Activated T-helper 2 cell treated with anti-CD3 and anti-CD28 coated beads, Interferon-gamma antibody, Interleukin-2, Interleukin-4, amounts not matched to agents 10 μg/mL and 5 μg/mL and 100 μg/mL, durations not matched to agents 14 hours and 24 hours and 36 hours (primary cell): ENCODE measurements around the gene APOBEC2. TPM values are rescaled to one million over a fixed set of nuclear protein-coding genes. Genes with fewer than 3 reads are reported as not detected.
A peak's percentile ranks its signal among the peaks of the same experiment; 100 is the strongest.

Experiments used
- DNase-seq: peaks from one replicate; pipeline ENCODE4 v3.0.0; 2021; ENCODE audit warnings: low spot score
- H3K27ac Mint-ChIP-seq: one replicate; pipeline ENCODE4 v1.8.0; 2021; ENCODE audit warnings: mixed read lengths
- H3K27me3 Mint-ChIP-seq: one replicate; pipeline ENCODE4 v1.8.0; 2021; ENCODE audit warnings: low read depth, mixed read lengths
- H3K36me3 Mint-ChIP-seq: one replicate; pipeline ENCODE4 v1.8.0; 2021; ENCODE audit warnings: low read depth, mixed read lengths
- H3K4me1 Mint-ChIP-seq: one replicate; pipeline ENCODE4 v1.8.0; 2021; ENCODE audit warnings: low read depth, mixed read lengths
- H3K4me3 Mint-ChIP-seq: one replicate; pipeline ENCODE4 v1.8.0; 2021; ENCODE audit warnings: low read depth, mild to moderate bottlenecking, moderate library complexity, mixed read lengths
- H3K9me3 Mint-ChIP-seq: one replicate; pipeline ENCODE4 v1.8.0; 2021; ENCODE audit warnings: mixed read lengths
- intact Hi-C: fragments of 100-400 bp; cut with micrococcal nuclease; formaldehyde crosslinking; loops from one replicate; pipeline ENCODE4 v1.15.1; 2023
- total RNA-seq: library from RNA; stranded (reverse); gene quantifications from 2 replicates; pipeline ENCODE4 v1.2.3, GENCODE V29; 2022

APOBEC2 gene
- total RNA-seq, 1 donor from 2014 or later = not detected

DNA sequence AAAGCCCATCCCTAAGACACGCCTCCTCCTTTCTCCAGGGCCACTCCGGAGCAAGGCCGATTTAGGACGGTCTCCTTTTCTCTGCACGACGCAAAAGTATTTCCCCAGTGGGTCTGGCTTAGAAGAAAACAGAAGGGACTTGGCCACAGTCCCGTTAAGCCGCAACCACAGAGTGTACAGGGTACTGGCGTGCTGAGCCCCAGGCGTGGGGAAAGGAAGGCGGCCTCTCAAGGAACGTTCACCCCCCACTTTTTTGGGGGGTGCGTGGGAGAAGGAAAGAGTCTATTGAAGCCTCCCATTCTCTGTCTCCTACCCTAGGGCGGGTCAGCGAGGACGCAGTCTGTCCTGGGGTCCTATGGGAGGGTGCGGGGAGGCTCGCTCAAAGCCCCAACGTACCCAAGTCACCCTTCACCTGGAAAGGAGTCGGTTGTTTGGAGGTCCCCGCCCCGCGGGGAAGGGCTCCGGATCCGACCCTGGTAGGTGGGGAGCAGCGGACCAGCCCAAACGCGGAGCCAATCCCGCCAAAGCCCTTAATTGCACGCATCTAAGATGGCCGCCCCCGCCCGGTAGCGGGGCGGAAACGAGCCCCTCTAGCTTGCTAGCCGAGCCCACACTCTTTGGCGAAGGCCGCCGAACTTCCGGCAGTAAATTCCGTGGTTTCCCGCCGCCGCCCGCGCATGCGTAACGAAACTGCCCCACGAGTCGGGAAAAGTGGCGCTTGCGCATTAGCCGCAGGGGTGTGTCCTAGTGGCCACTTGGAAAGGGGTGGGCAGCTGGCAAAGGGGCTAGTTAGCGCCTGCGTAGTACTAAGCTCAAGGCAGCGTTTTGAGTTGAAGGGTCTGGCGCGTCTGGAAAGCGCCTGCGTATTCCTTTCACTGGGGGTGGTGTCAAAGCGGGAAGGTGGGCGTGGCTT lies 19.2 kb downstream of the APOBEC2 start, which contains the start of gene OARD1:
TSS of gene OARD1 (minus strand) at position 434 of the 913 bp plus-strand sequence. CDS start 722 bp downstream, outside the sequence.
- peaks cover 59% of the 10 kb centered on the region for H3K4me1 Mint-ChIP-seq
- H3K36me3 Mint-ChIP-seq = peaks cover 58% of the 10 kb centered on the region
- H3K27me3 Mint-ChIP-seq = no peaks in the 10 kb centered on the region
- intact Hi-C loops = loop anchor here (1.0 to 10.0 kb wide), 7 partner anchors 44 to 1957 kb away; partner anchors contain the start of genes BYSL, MED20, SAYSD1 and TFEB
- H3K9me3 Mint-ChIP-seq = no peaks in the 10 kb centered on the region
- H3K4me3 Mint-ChIP-seq = peak within 1 kb of the TSS; percentile 96
- peak within 1 kb of the TSS; percentile 99 for H3K27ac Mint-ChIP-seq
- DNase-seq = peak; percentile 100

DNA sequence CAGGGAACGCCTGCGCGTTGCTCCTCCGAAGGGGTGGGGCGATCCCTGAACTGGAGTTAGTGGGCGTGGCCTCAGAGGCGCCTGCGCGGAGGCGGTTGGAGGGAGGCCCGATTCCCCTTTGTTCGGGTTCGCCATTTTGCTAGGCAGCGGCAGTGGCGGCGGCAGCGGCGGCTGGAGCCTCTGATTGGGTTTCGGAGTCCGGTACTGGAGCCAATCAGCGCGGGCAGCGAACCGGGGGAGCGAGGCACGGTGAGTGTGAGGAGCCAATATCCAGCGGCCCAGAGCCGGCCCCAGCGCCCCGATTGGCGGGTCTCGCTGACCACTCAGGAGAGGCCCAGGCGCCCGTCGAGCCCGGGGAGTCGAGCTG lies 19.8 kb downstream of the APOBEC2 start, which contains the start of gene NFYA:
TSS of gene NFYA (plus strand) at position 139 of the 367 bp plus-strand sequence. CDS start 6,116 bp downstream, outside the sequence.
- no peaks in the 10 kb centered on the region for H3K27me3 Mint-ChIP-seq
- no peak for DNase-seq
- H3K4me1 Mint-ChIP-seq = peaks cover 56% of the 10 kb centered on the region
- peaks cover 53% of the 10 kb centered on the region for H3K36me3 Mint-ChIP-seq
- H3K4me3 Mint-ChIP-seq = peak within 1 kb of the TSS; percentile 98
- intact Hi-C loops = loop anchor here (1.0 to 10.0 kb wide), 7 partner anchors 45 to 1958 kb away; partner anchors contain the start of genes BYSL, MED20, SAYSD1 and TFEB
- H3K9me3 Mint-ChIP-seq = no peaks in the 10 kb centered on the region
- peak within 1 kb of the TSS; percentile 99 for H3K27ac Mint-ChIP-seq

DNA sequence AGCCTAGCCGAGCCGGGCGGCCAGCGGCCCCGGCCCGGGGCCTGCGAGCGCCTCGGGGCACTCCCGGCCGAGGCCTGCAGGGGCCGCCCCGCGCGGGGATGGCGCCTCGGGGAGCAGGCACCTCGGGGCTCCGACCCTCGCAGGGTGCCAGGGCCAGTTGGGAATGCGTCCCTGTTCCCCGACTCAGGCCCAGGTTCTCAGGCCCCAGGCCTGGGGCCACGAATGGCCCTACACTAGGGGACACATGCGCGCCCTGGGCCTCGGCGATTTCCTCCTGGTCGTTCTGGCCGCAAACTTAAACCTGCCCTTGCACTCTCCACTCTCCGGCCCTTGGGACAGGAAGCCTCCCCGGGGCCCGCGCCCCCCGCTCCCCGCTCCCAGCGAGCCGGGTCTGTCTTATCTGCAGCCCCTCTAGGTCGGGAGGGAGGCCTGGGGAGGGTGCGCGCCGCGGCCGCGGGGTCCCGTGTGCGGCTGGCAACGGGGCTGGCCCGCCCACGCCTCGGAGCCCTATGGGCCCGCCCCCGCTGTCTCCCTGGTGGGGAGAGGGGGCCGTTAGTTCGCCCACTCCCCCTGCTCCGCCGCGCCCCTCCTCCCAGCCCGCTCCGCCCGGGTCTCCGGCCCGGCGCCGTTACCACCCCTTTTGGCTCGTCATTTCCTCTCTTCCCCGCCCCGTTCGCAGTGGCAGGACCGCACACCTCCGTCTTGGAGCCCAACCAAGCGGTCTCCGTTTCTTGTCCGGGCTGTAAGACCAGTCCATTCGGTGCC lies 20.4 kb downstream of the APOBEC2 start:
- H3K4me3 Mint-ChIP-seq = peak overlapping the region; percentile 98

DNA sequence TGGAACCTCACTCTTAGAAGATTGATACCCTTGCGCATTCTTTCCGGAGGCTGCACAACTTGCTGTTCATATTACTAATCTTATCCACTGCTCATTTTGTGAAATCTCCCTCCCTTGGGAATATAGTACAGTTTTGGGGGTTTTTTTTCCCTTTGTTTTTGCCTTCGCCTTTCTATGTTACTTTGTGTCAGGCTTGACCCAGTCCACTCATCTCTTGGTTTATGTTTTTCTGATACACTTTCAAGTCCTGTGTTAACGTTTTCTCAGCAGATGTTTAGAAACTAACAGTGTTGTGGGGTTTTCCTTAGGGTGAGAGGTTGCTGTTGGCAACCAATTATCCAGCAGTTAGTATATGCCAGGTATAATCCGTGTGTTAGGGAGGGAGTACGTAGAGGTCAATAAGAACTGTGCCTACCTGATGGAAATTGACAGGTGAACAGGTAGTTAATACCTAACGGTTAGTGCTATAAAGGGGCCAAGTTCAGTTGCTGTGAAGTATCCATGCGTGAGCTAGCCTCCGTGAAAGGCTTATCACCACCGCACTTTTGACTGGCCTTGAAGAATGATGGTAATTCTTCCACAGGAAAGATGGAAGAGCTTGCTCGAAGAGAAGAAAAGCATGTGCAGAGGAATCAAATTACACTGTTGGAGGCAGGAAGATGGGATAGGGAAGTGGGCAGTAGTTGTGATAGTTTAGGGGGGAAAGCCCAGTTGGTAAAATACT lies 21.1 kb downstream of the APOBEC2 start:
- Mint-ChIP-seq H3K4me1 (peaks cover 58% of the 10 kb centered on the region), H3K36me3 (peaks cover 53% of the 10 kb centered on the region), H3K4me3 (peak overlapping the region; percentile 98), H3K27ac (peak overlapping the region; percentile 98), H3K27me3 (no peaks in the 10 kb centered on the region), H3K9me3 (no peaks in the 10 kb centered on the region)
- intact Hi-C loops = loop anchor here (2.0 to 10.0 kb wide), 6 partner anchors 73 to 1959 kb away; partner anchors contain the start of genes BYSL, MED20, SAYSD1 and TFEB
- no peak for DNase-seq

More for the DNA sequence above, 20.4 kb downstream of the APOBEC2 start:
- peak overlapping the region; percentile 98 for H3K27ac Mint-ChIP-seq
- H3K4me1 Mint-ChIP-seq = peaks cover 54% of the 10 kb centered on the region
- peaks cover 50% of the 10 kb centered on the region for H3K36me3 Mint-ChIP-seq
- peak; percentile 82 for DNase-seq
- H3K9me3 Mint-ChIP-seq = no peaks in the 10 kb centered on the region
- no peaks in the 10 kb centered on the region for H3K27me3 Mint-ChIP-seq
- intact Hi-C loops = loop anchor here (2.0 to 10.0 kb wide), 6 partner anchors 73 to 1959 kb away; partner anchors contain the start of genes BYSL, MED20, SAYSD1 and TFEB

DNA sequence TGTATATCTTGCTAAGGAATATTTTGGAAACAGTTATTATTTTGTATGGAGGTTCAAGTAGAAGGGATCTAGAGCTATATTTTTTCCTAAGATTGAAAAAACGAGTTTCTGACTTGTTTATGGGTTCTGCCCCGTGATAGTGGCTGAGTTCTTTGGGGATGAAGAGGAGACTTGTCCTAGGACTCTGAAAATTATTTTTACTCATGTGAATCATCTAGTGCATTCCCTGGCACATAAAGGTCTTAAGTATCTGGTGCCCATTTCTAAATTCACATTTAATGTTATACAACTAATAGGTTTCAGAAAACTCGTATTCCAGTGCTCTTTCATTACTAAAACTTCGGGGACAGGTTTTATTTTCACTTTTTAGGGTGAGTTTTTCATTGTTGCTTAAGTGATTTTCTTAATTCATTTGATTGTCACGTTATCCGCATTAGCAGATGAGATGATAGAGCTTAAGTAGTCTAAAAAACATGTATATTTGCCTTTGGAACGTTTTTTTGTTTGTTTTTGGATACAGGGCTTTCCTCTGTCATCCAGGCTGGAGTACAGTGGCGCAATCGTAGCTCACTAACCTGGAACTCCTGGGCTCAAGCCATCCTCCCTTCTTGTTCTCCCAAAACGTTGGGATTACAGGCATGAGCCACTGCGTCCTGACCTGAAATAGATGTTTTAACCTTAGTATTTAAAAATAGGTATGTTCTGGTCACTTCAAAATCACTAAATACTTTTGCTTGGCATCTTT lies 21.9 kb downstream of the APOBEC2 start:
- no peak for DNase-seq
- H3K4me3 Mint-ChIP-seq = peak overlapping the region; percentile 98
- peaks cover 56% of the 10 kb centered on the region for H3K4me1 Mint-ChIP-seq
- no peaks in the 10 kb centered on the region for H3K9me3 Mint-ChIP-seq
- intact Hi-C loops = loop anchor here (5.0 to 10.0 kb wide), 4 partner anchors 107 to 1960 kb away; partner anchors contain the start of genes BYSL, MED20, SAYSD1 and TFEB
- H3K36me3 Mint-ChIP-seq = peaks cover 54% of the 10 kb centered on the region
- H3K27me3 Mint-ChIP-seq = no peaks in the 10 kb centered on the region
- H3K27ac Mint-ChIP-seq = peak overlapping the region; percentile 98

DNA sequence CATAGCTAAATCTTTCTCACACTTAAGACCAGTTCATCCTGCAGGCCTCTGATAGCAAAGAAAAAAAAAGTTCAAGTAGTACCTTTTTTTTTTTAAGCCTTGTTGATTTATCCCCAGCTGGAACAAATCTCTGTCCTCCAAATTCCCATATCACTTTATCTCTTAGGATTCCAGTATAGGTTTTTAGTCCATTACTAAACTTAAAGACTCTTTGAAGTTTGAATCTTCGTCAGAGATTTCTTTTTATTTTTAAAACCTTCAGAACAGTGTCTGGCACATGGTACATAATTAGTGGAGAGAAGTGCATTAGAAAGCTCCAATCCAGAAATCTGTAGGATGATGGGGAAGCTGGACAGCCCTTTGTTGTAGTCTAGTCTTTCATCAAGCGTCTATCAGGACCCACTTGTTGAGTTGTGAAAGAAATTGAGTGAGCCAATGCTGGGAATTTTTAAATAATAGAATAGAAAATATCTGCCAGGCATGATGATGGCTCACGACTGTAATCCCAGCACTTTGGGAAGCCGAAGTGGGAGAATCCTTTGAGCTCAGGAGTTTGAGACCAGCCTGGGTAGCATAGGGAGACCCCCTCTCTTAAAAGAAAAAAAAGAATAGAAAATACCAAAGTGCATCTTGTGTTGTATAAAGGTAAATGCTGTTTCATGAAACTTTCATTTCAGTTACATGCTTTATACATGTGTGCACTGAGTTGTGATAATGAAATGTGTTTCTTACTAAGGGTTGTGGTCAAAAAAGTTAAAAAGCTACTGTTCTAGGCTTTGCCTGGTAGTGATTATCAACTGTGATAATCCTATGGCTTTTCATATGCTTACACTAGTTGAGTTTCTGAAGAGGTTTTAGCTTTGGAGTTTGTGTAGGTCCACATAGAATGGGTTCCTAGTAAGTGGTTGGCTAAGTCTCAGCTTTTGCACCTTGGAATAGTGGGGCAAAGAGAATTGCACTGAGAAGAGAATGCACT lies 22.9 kb downstream of the APOBEC2 start:
- H3K36me3 Mint-ChIP-seq = peaks cover 56% of the 10 kb centered on the region
- H3K4me1 Mint-ChIP-seq = peaks cover 60% of the 10 kb centered on the region
- intact Hi-C loops = loop anchor here (10.0 kb wide), 2 partner anchors 659 to 1961 kb away; partner anchors contain the start of genes SAYSD1 and TFEB

DNA sequence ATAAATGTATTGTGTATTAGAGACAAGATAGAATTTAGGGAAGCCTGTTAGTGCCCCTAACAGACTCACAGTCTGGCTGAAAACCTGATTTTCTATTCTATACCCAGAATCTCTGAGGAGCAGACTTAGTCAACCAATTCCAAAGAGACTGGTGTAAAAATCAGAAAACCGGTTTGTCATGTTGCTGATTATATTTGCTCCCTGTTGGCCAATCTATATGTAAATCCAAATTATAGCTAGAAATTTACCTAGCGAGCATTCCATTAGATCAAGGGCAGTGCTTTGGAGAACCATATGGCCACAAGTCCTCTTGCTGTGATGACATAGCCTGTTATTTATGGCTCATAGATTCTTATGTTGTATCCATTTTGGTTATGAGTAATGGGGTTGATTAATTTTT lies 24.5 kb downstream of the APOBEC2 start:
- peaks cover 62% of the 10 kb centered on the region for H3K4me1 Mint-ChIP-seq

More for the DNA sequence above, 22.9 kb downstream of the APOBEC2 start:
- no peaks in the 10 kb centered on the region for H3K9me3 Mint-ChIP-seq
- no peak for DNase-seq
- no peaks in the 10 kb centered on the region for H3K27me3 Mint-ChIP-seq
- peak overlapping the region; percentile 98 for H3K4me3 Mint-ChIP-seq
- H3K27ac Mint-ChIP-seq = peak overlapping the region; percentile 41

DNA sequence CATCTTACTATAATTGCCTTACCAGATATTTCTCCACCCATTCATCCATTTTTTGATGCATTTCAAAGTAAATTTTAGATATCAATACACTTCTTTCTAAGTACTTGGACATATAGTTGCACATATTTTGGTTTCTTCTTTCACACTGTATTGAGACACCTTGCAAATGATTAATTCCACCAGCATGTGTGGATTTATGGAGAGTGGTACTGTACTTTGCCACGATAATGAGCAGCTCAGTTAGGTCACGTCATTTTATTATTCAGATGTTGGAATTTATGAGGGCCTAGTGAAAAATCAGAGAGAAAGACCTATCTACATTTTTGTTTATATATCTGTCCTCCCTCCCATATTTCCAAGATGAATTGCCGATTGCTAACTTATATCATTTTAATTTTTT lies 25.1 kb downstream of the APOBEC2 start:
- Mint-ChIP-seq H3K9me3 (no peaks in the 10 kb centered on the region), H3K27me3 (no peaks in the 10 kb centered on the region), H3K27ac (no peak overlapping the region), H3K4me1 (peaks cover 66% of the 10 kb centered on the region), H3K4me3 (no peak overlapping the region), H3K36me3 (peaks cover 70% of the 10 kb centered on the region)
- intact Hi-C loops = loop anchor here (10.0 kb wide), 2 partner anchors 657 to 1963 kb away; partner anchors contain the start of genes SAYSD1 and TFEB
- no peak for DNase-seq

More for the DNA sequence above, 24.5 kb downstream of the APOBEC2 start:
- no peaks in the 10 kb centered on the region for H3K9me3 Mint-ChIP-seq
- H3K27ac Mint-ChIP-seq = no peak overlapping the region
- H3K4me3 Mint-ChIP-seq = no peak overlapping the region
- peaks cover 64% of the 10 kb centered on the region for H3K36me3 Mint-ChIP-seq
- H3K27me3 Mint-ChIP-seq = no peaks in the 10 kb centered on the region
- intact Hi-C loops = loop anchor here (10.0 kb wide), 2 partner anchors 657 to 1963 kb away; partner anchors contain the start of genes SAYSD1 and TFEB
- no peak for DNase-seq

DNA sequence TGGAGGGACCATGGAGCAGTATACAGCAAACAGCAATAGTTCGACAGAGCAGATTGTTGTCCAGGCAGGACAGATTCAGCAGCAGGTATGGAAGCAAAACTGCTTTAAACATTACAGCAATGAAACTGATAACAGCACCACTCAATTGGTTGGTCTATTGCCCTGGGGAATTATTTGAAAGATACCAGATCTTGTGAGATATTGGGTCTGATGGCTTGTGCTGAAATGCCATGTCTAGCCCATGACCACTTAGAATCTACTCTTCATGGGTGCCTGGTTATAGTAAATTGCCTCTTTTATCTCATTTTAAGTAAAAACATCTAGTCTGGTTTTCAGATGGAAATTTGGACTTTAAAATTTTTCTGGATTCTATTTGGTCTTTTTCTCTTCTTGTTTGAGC lies 26.1 kb downstream of the APOBEC2 start:
- H3K4me1 Mint-ChIP-seq = peaks cover 71% of the 10 kb centered on the region
- no peaks in the 10 kb centered on the region for H3K9me3 Mint-ChIP-seq
- H3K36me3 Mint-ChIP-seq = peaks cover 76% of the 10 kb centered on the region
- intact Hi-C loops = loop anchor here (10.0 kb wide), 2 partner anchors 656 to 1964 kb away; partner anchors contain the start of genes SAYSD1 and TFEB
- H3K27me3 Mint-ChIP-seq = no peaks in the 10 kb centered on the region
- no peak overlapping the region for H3K27ac Mint-ChIP-seq
- DNase-seq = no peak
- no peak overlapping the region for H3K4me3 Mint-ChIP-seq

DNA sequence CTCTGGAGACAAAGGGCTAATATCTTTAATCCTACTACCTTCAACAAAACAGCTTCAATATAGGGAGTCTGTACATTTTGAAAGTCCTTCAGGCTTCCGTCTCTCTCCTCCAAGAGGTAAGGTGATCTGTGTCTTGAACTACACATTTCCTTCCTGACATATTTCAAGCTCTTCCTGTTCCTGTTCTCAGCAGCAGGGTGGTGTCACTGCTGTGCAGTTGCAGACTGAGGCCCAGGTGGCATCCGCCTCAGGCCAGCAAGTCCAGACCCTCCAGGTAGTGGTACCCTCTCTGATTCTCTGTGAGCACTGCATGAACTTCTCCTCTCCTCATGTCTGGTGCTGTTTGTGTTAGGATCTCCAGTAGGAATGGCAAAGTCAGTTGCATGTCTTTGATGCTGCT lies 27.6 kb downstream of the APOBEC2 start:
- Mint-ChIP-seq H3K4me1 (peaks cover 57% of the 10 kb centered on the region), H3K9me3 (no peaks in the 10 kb centered on the region), H3K36me3 (peaks cover 76% of the 10 kb centered on the region), H3K27ac (peak overlapping the region; percentile 84), H3K27me3 (no peaks in the 10 kb centered on the region), H3K4me3 (peak overlapping the region; percentile 78)
- intact Hi-C loops = no loop called here
- DNase-seq = no peak
